Dendritic cell treated with granulocyte-macrophage colony-stimulating factor and Interleukin-4, amounts not matched to agents 40 ng/mL and 50 ng/mL, for 4 days (primary cell): Measurements from ENCODE around the gene APBA2.
"Not testable (repeated sequence)": the region's sequence is repeated elsewhere in the genome, so short reads cannot be mapped to it uniquely, and the experiment has no call there.

Experiments used
- H3K27ac Mint-ChIP-seq: one replicate; pipeline ENCODE4 v1.8.0; 2022; ENCODE audit warnings: mild to moderate bottlenecking, mixed read lengths
- H3K27me3 Mint-ChIP-seq: one replicate; pipeline ENCODE4 v1.8.0; 2022; ENCODE audit warnings: mild to moderate bottlenecking, mixed read lengths
- H3K36me3 Mint-ChIP-seq: one replicate; pipeline ENCODE4 v1.8.0; 2022; ENCODE audit warnings: low read depth, mixed read lengths
- H3K4me1 Mint-ChIP-seq: one replicate; pipeline ENCODE4 v1.8.0; 2022; ENCODE audit warnings: low read depth, mixed read lengths
- H3K4me3 Mint-ChIP-seq: one replicate; pipeline ENCODE4 v1.8.0; 2022; ENCODE audit warnings: mild to moderate bottlenecking, moderate library complexity, mixed read lengths
- H3K9me3 Mint-ChIP-seq: one replicate; pipeline ENCODE4 v1.8.0; 2022; ENCODE audit warnings: mixed read lengths
- intact Hi-C: fragments of 100-400 bp; cut with micrococcal nuclease; formaldehyde crosslinking; loops from one replicate; pipeline ENCODE4 v1.15.0; 2022

The APBA2 gene

GRCh38 chr15:28885630-28886430 lies at the start of gene APBA2:
TSS of gene APBA2 (plus strand) at chr15:28885974. CDS start at chr15:29053885, 167,911 bp downstream.
- Mint-ChIP-seq H3K9me3 (no peaks in the 10 kb centered on the region), H3K36me3 (no peaks in the 10 kb centered on the region), H3K4me1 (no peaks in the 10 kb centered on the region), H3K4me3 (no peak within 1 kb of the TSS), H3K27me3 (peaks cover 48% of the 10 kb centered on the region), H3K27ac (no peak within 1 kb of the TSS)
- intact Hi-C loops, result no loop called here

DNA sequence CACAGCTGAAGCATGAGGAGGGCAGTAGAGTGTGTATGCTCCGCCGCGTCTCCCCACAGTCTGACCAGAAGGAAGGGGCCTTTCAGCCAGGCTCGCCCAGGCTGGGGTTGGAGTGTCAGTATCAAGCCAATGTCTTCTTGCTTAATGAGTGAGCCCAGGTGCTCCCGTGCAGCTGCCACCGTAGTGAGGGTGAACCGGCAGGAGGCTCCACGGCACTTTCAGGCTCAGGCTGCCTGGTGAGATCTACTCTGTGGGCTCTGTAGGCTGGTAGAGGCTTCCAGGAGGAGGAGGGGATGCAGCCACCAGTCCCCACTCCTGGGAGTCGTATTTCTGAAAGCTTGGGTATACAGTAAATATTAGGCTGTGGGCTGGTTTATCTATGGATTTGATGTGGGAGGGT lies 45.5 kb upstream of the APBA2 start:
- H3K4me3 Mint-ChIP-seq, H3K36me3 Mint-ChIP-seq, H3K27me3 Mint-ChIP-seq: not testable (repeated sequence)

DNA sequence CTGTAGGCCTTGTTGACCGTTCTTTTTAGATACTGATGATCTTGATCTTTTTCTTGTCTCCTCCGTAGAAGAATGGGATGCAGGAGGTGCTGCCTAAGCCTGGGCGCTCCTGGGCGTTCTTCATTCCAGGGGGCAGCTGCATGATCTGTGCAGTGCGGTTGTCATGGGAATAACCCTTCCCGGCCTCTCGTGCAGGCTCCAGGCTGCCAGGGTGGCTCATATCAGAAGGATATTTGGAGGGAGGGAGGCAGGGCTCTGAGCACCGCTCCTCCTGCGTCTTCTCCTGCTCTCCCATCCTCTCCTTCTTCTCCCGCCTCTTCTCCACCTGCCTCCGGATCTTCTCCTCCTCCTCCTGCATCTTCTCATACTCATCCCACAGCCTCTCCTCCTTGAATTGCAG lies 43.6 kb upstream of the APBA2 start:
- intact Hi-C loops, H3K4me1 Mint-ChIP-seq, H3K4me3 Mint-ChIP-seq, H3K27me3 Mint-ChIP-seq, H3K9me3 Mint-ChIP-seq, H3K36me3 Mint-ChIP-seq, H3K27ac Mint-ChIP-seq: not testable (repeated sequence)

More for the DNA sequence above, 45.5 kb upstream of the APBA2 start:
- H3K27ac Mint-ChIP-seq, H3K4me1 Mint-ChIP-seq, H3K9me3 Mint-ChIP-seq, intact Hi-C loops: not testable (repeated sequence)

DNA sequence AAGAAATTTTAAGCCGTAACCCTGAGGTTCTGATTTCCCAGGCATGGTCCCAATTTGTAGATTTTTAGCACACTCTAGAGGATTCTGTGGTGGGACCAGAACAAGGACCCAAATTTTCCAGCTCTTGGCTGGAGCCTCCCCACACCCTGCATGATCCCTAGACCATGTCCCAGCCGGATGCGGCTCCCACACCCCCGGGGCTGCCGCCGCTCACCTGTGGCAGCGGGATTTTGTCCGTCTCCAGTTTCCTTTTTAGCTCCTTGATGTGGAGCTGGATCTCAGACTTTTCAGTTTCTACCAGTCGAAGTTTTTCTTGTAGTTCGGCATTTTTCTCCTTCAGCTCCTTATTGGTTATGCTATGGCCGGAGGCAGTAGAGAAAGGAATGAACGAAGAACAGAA lies 42.3 kb upstream of the APBA2 start:
- intact Hi-C loops, H3K4me1 Mint-ChIP-seq, H3K27ac Mint-ChIP-seq, H3K9me3 Mint-ChIP-seq, H3K4me3 Mint-ChIP-seq, H3K27me3 Mint-ChIP-seq, H3K36me3 Mint-ChIP-seq: not testable (repeated sequence)

GRCh38 chr15:28844147-28844546 lies 41.6 kb upstream of the APBA2 start:
- H3K4me3 Mint-ChIP-seq, H3K36me3 Mint-ChIP-seq, H3K9me3 Mint-ChIP-seq, H3K27me3 Mint-ChIP-seq, H3K27ac Mint-ChIP-seq, H3K4me1 Mint-ChIP-seq, intact Hi-C loops: not testable (repeated sequence)

GRCh38 chr15:28847247-28847646 lies 38.5 kb upstream of the APBA2 start:
- H3K4me3 Mint-ChIP-seq, H3K27me3 Mint-ChIP-seq, H3K36me3 Mint-ChIP-seq, H3K4me1 Mint-ChIP-seq, H3K9me3 Mint-ChIP-seq, H3K27ac Mint-ChIP-seq, intact Hi-C loops: not testable (repeated sequence)

- intact Hi-C loops, H3K9me3 Mint-ChIP-seq, H3K36me3 Mint-ChIP-seq, H3K27me3 Mint-ChIP-seq, H3K27ac Mint-ChIP-seq, H3K4me1 Mint-ChIP-seq, H3K4me3 Mint-ChIP-seq: not testable (repeated sequence)
Measured at GRCh38 chr15:28847959-28848358, 37.8 kb upstream of the APBA2 start.

- H3K27ac Mint-ChIP-seq, H3K27me3 Mint-ChIP-seq, H3K4me3 Mint-ChIP-seq, H3K9me3 Mint-ChIP-seq, H3K36me3 Mint-ChIP-seq, H3K4me1 Mint-ChIP-seq, intact Hi-C loops: not testable (repeated sequence)
Measured at GRCh38 chr15:28848521-28848920, 37.3 kb upstream of the APBA2 start, which contains the start of gene GOLGA6L7. TSS of gene GOLGA6L7 (minus strand) at chr15:28848644. CDS start at chr15:28848549, 95 bp downstream.

DNA sequence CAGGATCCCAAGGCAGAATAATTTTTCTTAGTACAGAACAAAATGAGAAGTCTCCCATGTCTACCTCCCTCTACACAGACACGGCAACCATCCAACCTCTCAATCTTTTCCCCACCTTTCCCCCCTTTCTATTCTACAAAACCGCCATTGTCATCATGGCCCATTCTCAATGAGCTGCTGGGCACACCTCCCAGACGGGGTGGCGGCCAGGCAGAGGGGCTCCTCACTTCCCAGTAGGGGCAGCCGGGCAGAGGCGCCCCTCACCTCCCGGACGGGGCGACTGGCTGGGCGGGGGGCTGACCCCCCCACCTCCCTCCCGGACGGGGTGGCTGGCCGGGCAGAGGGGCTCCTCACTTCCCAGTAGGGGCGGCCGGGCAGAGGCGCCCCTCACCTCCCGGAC lies 36.5 kb upstream of the APBA2 start:
- H3K36me3 Mint-ChIP-seq, H3K4me1 Mint-ChIP-seq, H3K27me3 Mint-ChIP-seq, H3K9me3 Mint-ChIP-seq, intact Hi-C loops, H3K27ac Mint-ChIP-seq, H3K4me3 Mint-ChIP-seq: not testable (repeated sequence)

DNA sequence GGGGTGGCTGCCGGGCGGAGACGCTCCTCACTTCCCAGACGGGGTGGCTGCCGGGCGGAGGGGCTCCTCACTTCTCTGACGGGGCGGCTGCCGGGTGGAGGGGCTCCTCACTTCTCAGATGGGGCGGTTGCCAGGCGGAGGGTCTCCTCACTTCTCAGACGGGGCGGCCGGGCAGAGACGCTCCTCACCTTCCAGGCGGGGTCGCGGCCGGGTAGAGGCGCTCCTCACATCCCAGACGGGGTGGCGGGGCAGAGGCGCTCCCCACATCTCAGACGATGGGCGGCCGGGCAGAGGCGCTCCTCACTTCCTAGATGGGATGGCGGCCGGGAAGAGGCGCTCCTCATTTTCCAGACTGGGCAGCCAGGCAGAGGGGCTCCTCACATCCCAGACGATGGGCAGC lies 36.0 kb upstream of the APBA2 start:
- H3K36me3 Mint-ChIP-seq, H3K27ac Mint-ChIP-seq, H3K4me3 Mint-ChIP-seq, H3K9me3 Mint-ChIP-seq, H3K4me1 Mint-ChIP-seq, intact Hi-C loops, H3K27me3 Mint-ChIP-seq: not testable (repeated sequence)

DNA sequence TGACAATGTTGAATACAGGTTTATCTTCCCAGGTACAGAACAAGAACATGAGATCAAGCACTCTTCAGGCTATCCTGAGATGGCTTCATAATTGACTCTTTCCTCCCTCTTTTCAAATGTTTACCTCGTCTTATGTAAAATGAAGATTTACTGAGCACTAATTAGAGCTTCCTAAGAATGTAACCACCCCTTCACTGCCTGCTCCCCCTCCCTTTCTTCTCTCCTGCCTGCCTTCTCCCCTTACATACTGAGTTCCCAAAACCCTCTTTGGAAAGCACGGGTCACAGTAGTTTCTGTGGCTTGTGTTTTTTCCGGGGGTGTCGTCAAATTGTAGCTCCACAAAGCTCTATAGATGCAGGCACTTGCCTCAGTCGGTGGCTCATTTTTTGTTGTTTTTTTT lies 32.1 kb upstream of the APBA2 start:
- H3K27me3 Mint-ChIP-seq, H3K4me1 Mint-ChIP-seq, H3K36me3 Mint-ChIP-seq, H3K9me3 Mint-ChIP-seq, H3K27ac Mint-ChIP-seq, H3K4me3 Mint-ChIP-seq, intact Hi-C loops: not testable (repeated sequence)

DNA sequence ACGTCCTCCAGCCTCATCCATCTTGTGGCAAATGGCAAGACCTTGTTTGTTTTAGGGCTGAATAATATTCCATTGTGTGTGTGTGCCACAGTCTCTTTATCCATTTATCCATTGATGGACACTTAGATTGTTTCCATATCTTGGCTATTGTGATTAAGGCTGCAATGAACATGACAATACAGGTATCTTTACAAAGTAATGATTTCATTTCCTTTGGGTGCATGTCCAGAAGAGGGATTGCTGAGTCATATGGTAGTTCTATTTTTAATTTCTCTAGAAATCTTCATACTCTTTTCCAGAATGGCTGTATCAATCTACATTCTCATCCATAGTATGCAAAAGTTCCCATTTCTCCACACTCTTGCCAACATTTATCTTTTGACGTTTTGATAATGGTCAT lies 31.2 kb upstream of the APBA2 start:
- H3K36me3 Mint-ChIP-seq, H3K27ac Mint-ChIP-seq, H3K4me3 Mint-ChIP-seq, H3K27me3 Mint-ChIP-seq, intact Hi-C loops, H3K4me1 Mint-ChIP-seq, H3K9me3 Mint-ChIP-seq: not testable (repeated sequence)

- no peak overlapping the region for H3K27ac Mint-ChIP-seq
- no peaks in the 10 kb centered on the region for H3K36me3 Mint-ChIP-seq
- H3K9me3 Mint-ChIP-seq, result no peaks in the 10 kb centered on the region
- peaks cover 8% of the 10 kb centered on the region for H3K4me1 Mint-ChIP-seq
- no peaks in the 10 kb centered on the region for H3K27me3 Mint-ChIP-seq
- intact Hi-C loops, result no loop called here
- H3K4me3 Mint-ChIP-seq, result no peak overlapping the region
Measured at GRCh38 chr15:28861031-28861534, 24.7 kb upstream of the APBA2 start.

- intact Hi-C loops, H3K9me3 Mint-ChIP-seq, H3K4me1 Mint-ChIP-seq, H3K27me3 Mint-ChIP-seq, H3K4me3 Mint-ChIP-seq, H3K36me3 Mint-ChIP-seq, H3K27ac Mint-ChIP-seq: not testable (repeated sequence)
Measured at GRCh38 chr15:28861589-28862293, 24.0 kb upstream of the APBA2 start.
